NCI-H82 treated with DMSO at 0.1 percent for 48 hours (cell line): ENCODE measurements around the gene SPPL2B.

Experiments used
- DNase-seq: peaks from one replicate; lab custom pipeline; 2025; ENCODE audit not compliant: unreplicated experiment; lab: John Stamatoyannopoulos, UW

Gene SPPL2B

GRCh38 chr19:2296141-2296540 lies 32.3 kb upstream of the SPPL2B start:
- no peak for DNase-seq

- no peak for DNase-seq
Measured at GRCh38 chr19:2300533-2300932, 28.0 kb upstream of the SPPL2B start.

- DNase-seq: no peak
Measured at GRCh38 chr19:2302319-2303210, 25.9 kb upstream of the SPPL2B start.

- DNase-seq: no peak
Measured at GRCh38 chr19:2303211-2303798, 25.2 kb upstream of the SPPL2B start.

- DNase-seq: no peak
Measured at GRCh38 chr19:2305452-2306280, 22.8 kb upstream of the SPPL2B start.

- DNase-seq: no peak
Measured at GRCh38 chr19:2306281-2306806, 22.1 kb upstream of the SPPL2B start.

- no peak for DNase-seq
Measured at GRCh38 chr19:2306971-2307370, 21.5 kb upstream of the SPPL2B start.

GRCh38 chr19:2307518-2308012 lies 20.9 kb upstream of the SPPL2B start:
- no peak for DNase-seq

- no peak for DNase-seq
Measured at GRCh38 chr19:2308114-2308556, 20.3 kb upstream of the SPPL2B start, which contains the start of gene LINGO3. Gene LINGO3 (minus strand): TSS chr19:2308154. CDS start chr19:2291776, 16,378 bp downstream.

GRCh38 chr19:2309734-2310362 lies 18.6 kb upstream of the SPPL2B start:
- no peak for DNase-seq

- no peak for DNase-seq
Measured at GRCh38 chr19:2311093-2311492, 17.4 kb upstream of the SPPL2B start.

GRCh38 chr19:2312820-2313501 lies 15.5 kb upstream of the SPPL2B start:
- DNase-seq: no peak

GRCh38 chr19:2315121-2315817 lies 13.2 kb upstream of the SPPL2B start:
- no peak for DNase-seq

- no peak for DNase-seq
Measured at GRCh38 chr19:2315818-2316353, 12.6 kb upstream of the SPPL2B start.

GRCh38 chr19:2317300-2317699 lies 11.2 kb upstream of the SPPL2B start:
- no peak for DNase-seq

GRCh38 chr19:2317756-2318155 lies 10.7 kb upstream of the SPPL2B start:
- no peak for DNase-seq

GRCh38 chr19:2318923-2319322 lies 9.6 kb upstream of the SPPL2B start:
- no peak for DNase-seq

- DNase-seq: no peak
Measured at GRCh38 chr19:2319551-2319950, 8.9 kb upstream of the SPPL2B start.

GRCh38 chr19:2320049-2320448 lies 8.4 kb upstream of the SPPL2B start:
- DNase-seq: no peak
